ENCODE measurements around the gene PDPK1.
"Not testable (repeated sequence)": the region's sequence is repeated elsewhere in the genome, so short reads cannot be mapped to it uniquely, and the experiment has no call there.

The PDPK1 gene

GRCh38 chr16:2614761-2615191 is 77.0 kb downstream of the PDPK1 start:
- Histone ChIP-seq H4K20me1 (ENCODE audit: control insufficient read depth, insufficient read depth, low read depth, low read length) (no peaks in the 10 kb centered on the region), H3F3A (ENCODE audit: control insufficient read depth, insufficient read depth) (no peaks in the 10 kb centered on the region), H3K4me1 (ENCODE audit: control insufficient read depth, low read length) (no peaks in the 10 kb centered on the region), H3K9me2 (replicated peaks; ENCODE audit: control insufficient read depth, low read length) (no peaks in the 10 kb centered on the region), H3K79me2 (ENCODE audit: control insufficient read depth, low read length) (peaks cover 7% of the 10 kb centered on the region), H3K36me3 (ENCODE audit: control insufficient read depth, low read length) (peaks cover 15% of the 10 kb centered on the region), H3K27ac (ENCODE audit: low read depth, low read length) (no peak overlapping the region), H3K9me3 (ENCODE audit: control insufficient read depth, insufficient read depth, low read length) (no peaks in the 10 kb centered on the region), H3K4me2 (ENCODE audit: low read length) (no peak overlapping the region), H3K4me3 (ENCODE audit: low read length) (no peak overlapping the region), H3K27me3 (ENCODE audit: control insufficient read depth, low read length) (no peaks in the 10 kb centered on the region)
- TF ChIP-seq CTCF (IDR thresholded peaks at IDR 0.05; ENCODE audit: low read depth, low read length, poor library complexity, severe bottlenecking) (no peak), EZH2phosphoT487 (IDR thresholded peaks at IDR 0.05; ENCODE audit: borderline replicate concordance, low read length) (no peak)

DNA sequence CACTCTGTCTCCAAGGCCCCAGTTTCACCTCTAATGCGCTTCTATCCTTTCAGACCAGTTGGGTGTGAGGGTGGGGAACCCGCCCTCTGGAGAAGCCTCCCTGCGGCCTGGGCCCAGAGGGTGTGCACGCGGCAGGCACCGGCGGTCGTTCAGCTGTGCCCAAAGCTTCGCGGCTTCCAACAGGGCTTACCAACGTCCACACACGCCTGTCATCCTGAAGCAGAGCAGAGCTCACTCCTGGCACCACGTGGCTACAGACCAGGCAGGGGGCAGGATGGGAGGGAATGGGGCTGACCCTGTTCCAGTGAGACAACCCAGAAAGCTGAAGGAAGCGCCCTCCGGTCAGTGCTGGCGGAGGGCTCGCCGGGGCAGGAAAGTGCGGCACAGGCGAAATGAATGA is 81.1 kb downstream of the PDPK1 start:
- H3K79me2 ChIP-seq (ENCODE audit: control insufficient read depth, low read length); H3K4me3 ChIP-seq (ENCODE audit: low read length); H3K9me2 ChIP-seq (replicated peaks; ENCODE audit: control insufficient read depth, low read length); H3K27ac ChIP-seq (ENCODE audit: low read depth, low read length); H3K36me3 ChIP-seq (ENCODE audit: control insufficient read depth, low read length); H3F3A ChIP-seq (ENCODE audit: control insufficient read depth, insufficient read depth); H3K27me3 ChIP-seq (ENCODE audit: control insufficient read depth, low read length); H3K4me1 ChIP-seq (ENCODE audit: control insufficient read depth, low read length); H3K4me2 ChIP-seq (ENCODE audit: low read length); H4K20me1 ChIP-seq (ENCODE audit: control insufficient read depth, insufficient read depth, low read depth, low read length); H3K9me3 ChIP-seq (ENCODE audit: control insufficient read depth, insufficient read depth, low read length): not testable (repeated sequence)

- not testable (repeated sequence) for H3K36me3 ChIP-seq (ENCODE audit: control insufficient read depth, low read length); H3K4me3 ChIP-seq (ENCODE audit: low read length)
Observed at GRCh38 chr16:2619628-2620027, 81.8 kb downstream of the PDPK1 start.

GRCh38 chr16:2620870-2621269 is 83.0 kb downstream of the PDPK1 start:
- H3K4me1 ChIP-seq (ENCODE audit: control insufficient read depth, low read length); H3K27me3 ChIP-seq (ENCODE audit: control insufficient read depth, low read length): not testable (repeated sequence)

More at GRCh38 chr16:2619628-2620027, 81.8 kb downstream of the PDPK1 start:
- not testable (repeated sequence) for H3K4me1 ChIP-seq (ENCODE audit: control insufficient read depth, low read length); H3F3A ChIP-seq (ENCODE audit: control insufficient read depth, insufficient read depth); H3K4me2 ChIP-seq (ENCODE audit: low read length); H3K27me3 ChIP-seq (ENCODE audit: control insufficient read depth, low read length); H3K9me2 ChIP-seq (replicated peaks; ENCODE audit: control insufficient read depth, low read length); H3K9me3 ChIP-seq (ENCODE audit: control insufficient read depth, insufficient read depth, low read length); H4K20me1 ChIP-seq (ENCODE audit: control insufficient read depth, insufficient read depth, low read depth, low read length); H3K27ac ChIP-seq (ENCODE audit: low read depth, low read length); H3K79me2 ChIP-seq (ENCODE audit: control insufficient read depth, low read length)

GRCh38 chr16:2621395-2621794 is 83.6 kb downstream of the PDPK1 start:
- not testable (repeated sequence) for H3K27ac ChIP-seq (ENCODE audit: low read depth, low read length); H3K4me1 ChIP-seq (ENCODE audit: control insufficient read depth, low read length); H3K36me3 ChIP-seq (ENCODE audit: control insufficient read depth, low read length)

More at GRCh38 chr16:2620870-2621269, 83.0 kb downstream of the PDPK1 start:
- not testable (repeated sequence) for H3K9me3 ChIP-seq (ENCODE audit: control insufficient read depth, insufficient read depth, low read length); H3K4me3 ChIP-seq (ENCODE audit: low read length); H4K20me1 ChIP-seq (ENCODE audit: control insufficient read depth, insufficient read depth, low read depth, low read length); H3K4me2 ChIP-seq (ENCODE audit: low read length); H3K79me2 ChIP-seq (ENCODE audit: control insufficient read depth, low read length); H3K36me3 ChIP-seq (ENCODE audit: control insufficient read depth, low read length); H3K9me2 ChIP-seq (replicated peaks; ENCODE audit: control insufficient read depth, low read length); H3K27ac ChIP-seq (ENCODE audit: low read depth, low read length); H3F3A ChIP-seq (ENCODE audit: control insufficient read depth, insufficient read depth)

GRCh38 chr16:2627075-2627474 is 89.3 kb downstream of the PDPK1 start:
- not testable (repeated sequence) for H3K9me2 ChIP-seq (replicated peaks; ENCODE audit: control insufficient read depth, low read length); H3K36me3 ChIP-seq (ENCODE audit: control insufficient read depth, low read length); H3K4me1 ChIP-seq (ENCODE audit: control insufficient read depth, low read length); H3K79me2 ChIP-seq (ENCODE audit: control insufficient read depth, low read length); H3K27me3 ChIP-seq (ENCODE audit: control insufficient read depth, low read length); H3K4me3 ChIP-seq (ENCODE audit: low read length); H4K20me1 ChIP-seq (ENCODE audit: control insufficient read depth, insufficient read depth, low read depth, low read length); H3K27ac ChIP-seq (ENCODE audit: low read depth, low read length); H3K4me2 ChIP-seq (ENCODE audit: low read length); H3K9me3 ChIP-seq (ENCODE audit: control insufficient read depth, insufficient read depth, low read length); H3F3A ChIP-seq (ENCODE audit: control insufficient read depth, insufficient read depth)

More at GRCh38 chr16:2621395-2621794, 83.6 kb downstream of the PDPK1 start:
- H3K9me2 ChIP-seq (replicated peaks; ENCODE audit: control insufficient read depth, low read length); H3F3A ChIP-seq (ENCODE audit: control insufficient read depth, insufficient read depth); H3K4me3 ChIP-seq (ENCODE audit: low read length); H4K20me1 ChIP-seq (ENCODE audit: control insufficient read depth, insufficient read depth, low read depth, low read length); H3K79me2 ChIP-seq (ENCODE audit: control insufficient read depth, low read length); H3K4me2 ChIP-seq (ENCODE audit: low read length); H3K27me3 ChIP-seq (ENCODE audit: control insufficient read depth, low read length); H3K9me3 ChIP-seq (ENCODE audit: control insufficient read depth, insufficient read depth, low read length): not testable (repeated sequence)

- H3K4me3 ChIP-seq (ENCODE audit: low read length); H3K36me3 ChIP-seq (ENCODE audit: control insufficient read depth, low read length); H4K20me1 ChIP-seq (ENCODE audit: control insufficient read depth, insufficient read depth, low read depth, low read length); H3K27me3 ChIP-seq (ENCODE audit: control insufficient read depth, low read length); H3K4me2 ChIP-seq (ENCODE audit: low read length); H3K27ac ChIP-seq (ENCODE audit: low read depth, low read length); H3F3A ChIP-seq (ENCODE audit: control insufficient read depth, insufficient read depth); H3K79me2 ChIP-seq (ENCODE audit: control insufficient read depth, low read length); H3K4me1 ChIP-seq (ENCODE audit: control insufficient read depth, low read length); H3K9me2 ChIP-seq (replicated peaks; ENCODE audit: control insufficient read depth, low read length); H3K9me3 ChIP-seq (ENCODE audit: control insufficient read depth, insufficient read depth, low read length): not testable (repeated sequence)
Observed at GRCh38 chr16:2631203-2631602, 93.4 kb downstream of the PDPK1 start.

DNA sequence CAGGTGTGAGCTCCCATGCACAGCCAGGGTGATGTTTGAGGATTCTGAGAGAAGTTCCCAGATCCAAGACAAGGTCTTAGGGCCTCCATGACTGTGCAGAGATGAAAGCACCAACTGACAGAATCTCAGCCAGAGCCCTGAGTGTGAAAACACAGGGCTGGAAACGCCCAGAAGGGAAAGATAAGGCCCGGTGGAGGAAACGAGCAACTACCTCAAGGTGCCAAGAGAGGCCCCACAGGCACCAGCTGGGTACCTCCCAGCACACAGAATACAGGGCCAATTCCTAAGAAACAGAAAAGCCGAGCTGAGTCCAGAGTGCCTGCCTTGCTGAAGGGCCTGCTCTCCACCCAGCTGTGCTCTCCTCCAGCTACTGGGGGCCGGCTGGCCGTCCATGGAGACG is 94.5 kb downstream of the PDPK1 start:
- H3K36me3 ChIP-seq (ENCODE audit: control insufficient read depth, low read length); H3K9me2 ChIP-seq (replicated peaks; ENCODE audit: control insufficient read depth, low read length); H3K9me3 ChIP-seq (ENCODE audit: control insufficient read depth, insufficient read depth, low read length); H3K79me2 ChIP-seq (ENCODE audit: control insufficient read depth, low read length); H3K4me1 ChIP-seq (ENCODE audit: control insufficient read depth, low read length); H3K4me2 ChIP-seq (ENCODE audit: low read length); H4K20me1 ChIP-seq (ENCODE audit: control insufficient read depth, insufficient read depth, low read depth, low read length); H3K4me3 ChIP-seq (ENCODE audit: low read length); H3K27me3 ChIP-seq (ENCODE audit: control insufficient read depth, low read length); H3F3A ChIP-seq (ENCODE audit: control insufficient read depth, insufficient read depth); H3K27ac ChIP-seq (ENCODE audit: low read depth, low read length): not testable (repeated sequence)
